ENCODE data around the gene CAMK1D.

The CAMK1D gene

DNA sequence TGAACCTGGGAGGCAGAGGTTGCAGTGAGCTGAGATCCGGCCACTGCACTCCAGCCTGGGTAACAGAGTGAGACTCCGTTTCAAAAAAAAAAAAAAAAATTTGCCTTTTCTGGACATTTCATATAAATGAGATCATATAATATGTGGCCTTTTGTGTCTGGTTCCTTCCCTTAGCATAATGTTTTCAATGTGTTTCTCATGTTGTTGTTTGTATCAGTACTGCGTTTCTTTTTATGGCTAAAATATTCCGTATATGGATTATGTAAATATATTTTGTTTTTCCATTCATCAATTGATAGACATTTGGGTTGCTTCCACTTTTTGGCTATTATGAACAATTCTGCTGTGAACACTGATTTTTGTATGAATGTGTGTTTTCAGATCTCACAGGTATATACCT is 394.6 kb downstream of the CAMK1D start:
- no peak overlapping the region for H2AFZ ChIP-seq (ENCODE audit: low read depth, low read length)
- H3K79me2 ChIP-seq (ENCODE audit: insufficient read depth, low read length), result no peaks in the 10 kb centered on the region
- H3K4me1 ChIP-seq (ENCODE audit: insufficient read depth, low read length), result no peaks in the 10 kb centered on the region
- DNase-seq (no peak), ATAC-seq (ENCODE audit: insufficient read depth, low read depth) (no peak)
- H3K4me2 ChIP-seq (ENCODE audit: insufficient read depth, low read length), result no peak overlapping the region
- H3K27me3 ChIP-seq (ENCODE audit: insufficient read depth, low read length, poor library complexity), result no peaks in the 10 kb centered on the region
- TF ChIP-seq, protein P1, sequence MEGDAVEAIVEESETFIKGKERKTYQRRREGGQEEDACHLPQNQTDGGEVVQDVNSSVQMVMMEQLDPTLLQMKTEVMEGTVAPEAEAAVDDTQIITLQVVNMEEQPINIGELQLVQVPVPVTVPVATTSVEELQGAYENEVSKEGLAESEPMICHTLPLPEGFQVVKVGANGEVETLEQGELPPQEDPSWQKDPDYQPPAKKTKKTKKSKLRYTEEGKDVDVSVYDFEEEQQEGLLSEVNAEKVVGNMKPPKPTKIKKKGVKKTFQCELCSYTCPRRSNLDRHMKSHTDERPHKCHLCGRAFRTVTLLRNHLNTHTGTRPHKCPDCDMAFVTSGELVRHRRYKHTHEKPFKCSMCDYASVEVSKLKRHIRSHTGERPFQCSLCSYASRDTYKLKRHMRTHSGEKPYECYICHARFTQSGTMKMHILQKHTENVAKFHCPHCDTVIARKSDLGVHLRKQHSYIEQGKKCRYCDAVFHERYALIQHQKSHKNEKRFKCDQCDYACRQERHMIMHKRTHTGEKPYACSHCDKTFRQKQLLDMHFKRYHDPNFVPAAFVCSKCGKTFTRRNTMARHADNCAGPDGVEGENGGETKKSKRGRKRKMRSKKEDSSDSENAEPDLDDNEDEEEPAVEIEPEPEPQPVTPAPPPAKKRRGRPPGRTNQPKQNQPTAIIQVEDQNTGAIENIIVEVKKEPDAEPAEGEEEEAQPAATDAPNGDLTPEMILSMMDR (IDR thresholded peaks at IDR 0.05; ENCODE audit: borderline replicate concordance, extremely low read depth, low read length, poor library complexity, severe bottlenecking), result no peak
- no peak for TF ChIP-seq EZH2 (IDR thresholded peaks at IDR 0.05; ENCODE audit: borderline replicate concordance, low read depth, low read length, severe bottlenecking)
- no peak overlapping the region for H3K4me3 ChIP-seq (ENCODE audit: low read depth in 1 of 2, low read length in 2 of 2)
- H3K27ac ChIP-seq (ENCODE audit: low read length), result no peak overlapping the region
- H4K20me1 ChIP-seq (ENCODE audit: insufficient read depth, low read length), result 0 out of 2 replicates have a peak, but pooled peaks cover 3% of the 10 kb centered on the region
- no peaks in the 10 kb centered on the region for H3K36me3 ChIP-seq (ENCODE audit: insufficient read depth, low read length)
- H3K9me3 ChIP-seq (ENCODE audit: insufficient read depth, low read length, severe bottlenecking), result no peaks in the 10 kb centered on the region
- no peak overlapping the region for H3K9ac ChIP-seq (ENCODE audit: low read depth, low read length)

DNA sequence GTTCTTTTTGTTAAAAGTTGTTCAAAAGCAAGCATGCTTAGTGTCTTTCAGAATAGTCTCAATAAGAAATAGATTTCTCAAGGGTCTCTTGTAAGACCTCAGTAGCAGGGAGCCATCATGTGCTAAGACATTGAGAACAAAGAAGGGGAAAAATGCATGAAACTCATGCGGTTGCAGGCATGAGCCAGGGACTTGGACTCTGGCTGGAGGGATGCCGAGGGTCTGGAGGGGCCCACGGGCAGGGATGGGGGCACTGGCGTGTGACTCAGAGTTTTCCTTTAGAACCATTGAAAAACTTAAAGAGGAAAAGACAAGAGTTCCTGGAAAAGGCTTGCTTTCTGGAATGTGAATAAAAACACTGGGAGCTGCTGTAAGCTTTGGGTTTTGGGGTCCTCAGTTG is 398.8 kb downstream of the CAMK1D start:
- DNase-seq (no peak), ATAC-seq (ENCODE audit: insufficient read depth, low read depth) (no peak)
- no peaks in the 10 kb centered on the region for H3K27me3 ChIP-seq (ENCODE audit: insufficient read depth, low read length, poor library complexity)
- no peak overlapping the region for H3K4me3 ChIP-seq (ENCODE audit: low read depth in 1 of 2, low read length in 2 of 2)
- H3K4me2 ChIP-seq (ENCODE audit: insufficient read depth, low read length), result no peak overlapping the region
- H3K27ac ChIP-seq (ENCODE audit: low read length), result no peak overlapping the region
- TF ChIP-seq, protein P1 (IDR thresholded peaks at IDR 0.05; ENCODE audit: borderline replicate concordance, extremely low read depth, low read length, poor library complexity, severe bottlenecking), result no peak
- TF ChIP-seq EZH2 (IDR thresholded peaks at IDR 0.05; ENCODE audit: borderline replicate concordance, low read depth, low read length, severe bottlenecking), result no peak
- no peak overlapping the region for H3K9ac ChIP-seq (ENCODE audit: low read depth, low read length)
- no peaks in the 10 kb centered on the region for H3K36me3 ChIP-seq (ENCODE audit: insufficient read depth, low read length)
- H3K9me3 ChIP-seq (ENCODE audit: insufficient read depth, low read length, severe bottlenecking), result no peaks in the 10 kb centered on the region
- H3K79me2 ChIP-seq (ENCODE audit: insufficient read depth, low read length), result no peaks in the 10 kb centered on the region
- 0 out of 2 replicates have a peak, but pooled peaks cover 3% of the 10 kb centered on the region for H4K20me1 ChIP-seq (ENCODE audit: insufficient read depth, low read length)
- no peaks in the 10 kb centered on the region for H3K4me1 ChIP-seq (ENCODE audit: insufficient read depth, low read length)
- no peak overlapping the region for H2AFZ ChIP-seq (ENCODE audit: low read depth, low read length)

- H3K4me1 ChIP-seq (ENCODE audit: insufficient read depth, low read length), result no peaks in the 10 kb centered on the region
- H3K9ac ChIP-seq (ENCODE audit: low read depth, low read length), result no peak overlapping the region
- no peak for TF ChIP-seq EZH2 (IDR thresholded peaks at IDR 0.05; ENCODE audit: borderline replicate concordance, low read depth, low read length, severe bottlenecking)
- ATAC-seq (ENCODE audit: insufficient read depth, low read depth), result no peak
- no peak overlapping the region for H3K4me2 ChIP-seq (ENCODE audit: insufficient read depth, low read length)
- 0 out of 2 replicates have a peak, but pooled peaks cover 3% of the 10 kb centered on the region for H4K20me1 ChIP-seq (ENCODE audit: insufficient read depth, low read length)
- no peaks in the 10 kb centered on the region for H3K9me3 ChIP-seq (ENCODE audit: insufficient read depth, low read length, severe bottlenecking)
- DNase-seq, result no peak
- H3K79me2 ChIP-seq (ENCODE audit: insufficient read depth, low read length), result no peaks in the 10 kb centered on the region
- no peak overlapping the region for H3K4me3 ChIP-seq (ENCODE audit: low read depth in 1 of 2, low read length in 2 of 2)
- no peak overlapping the region for H2AFZ ChIP-seq (ENCODE audit: low read depth, low read length)
- no peak overlapping the region for H3K27ac ChIP-seq (ENCODE audit: low read length)
- H3K27me3 ChIP-seq (ENCODE audit: insufficient read depth, low read length, poor library complexity), result no peaks in the 10 kb centered on the region
- no peaks in the 10 kb centered on the region for H3K36me3 ChIP-seq (ENCODE audit: insufficient read depth, low read length)
Observed at GRCh38 chr10:12749760-12750478, 400.6 kb downstream of the CAMK1D start.

DNA sequence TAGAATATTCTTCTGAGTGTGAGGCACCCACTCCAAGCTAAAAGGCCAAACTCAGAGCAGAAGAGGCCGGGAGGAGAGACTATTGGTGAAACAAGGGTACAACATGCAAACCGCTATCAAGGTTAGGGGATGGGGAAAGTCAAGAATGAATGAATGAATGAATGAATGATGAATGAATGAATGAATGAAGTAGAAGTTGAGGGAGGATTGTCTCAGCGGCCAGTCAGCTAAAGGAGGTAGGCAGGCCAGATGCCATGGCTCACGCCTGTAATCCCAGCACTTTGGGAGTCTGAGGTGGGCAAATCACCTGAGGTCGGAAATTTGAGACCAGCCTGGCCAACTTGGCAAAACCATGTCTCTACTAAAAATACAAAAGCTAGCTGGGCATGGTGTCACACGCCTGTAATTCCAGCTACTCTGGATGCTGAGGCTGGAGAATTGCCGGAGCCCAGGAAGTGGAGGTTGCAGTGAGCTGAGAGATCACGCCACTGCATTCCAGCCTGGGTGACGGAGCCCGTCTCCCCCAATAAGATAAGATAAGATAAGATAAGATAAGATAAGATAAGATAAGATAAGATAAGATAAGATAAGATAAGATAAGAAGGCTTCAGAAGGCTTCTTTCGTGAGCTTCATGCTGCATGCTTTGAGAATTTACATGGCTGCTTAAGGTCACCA is 401.3 kb downstream of the CAMK1D start:
- H3K4me2 ChIP-seq (ENCODE audit: insufficient read depth, low read length), result no peak overlapping the region
- DNase-seq (no peak), ATAC-seq (ENCODE audit: insufficient read depth, low read depth) (no peak)
- TF ChIP-seq EZH2 (IDR thresholded peaks at IDR 0.05; ENCODE audit: borderline replicate concordance, low read depth, low read length, severe bottlenecking), result no peak
- TF ChIP-seq, protein P1 (IDR thresholded peaks at IDR 0.05; ENCODE audit: borderline replicate concordance, extremely low read depth, low read length, poor library complexity, severe bottlenecking), result no peak
- no peak overlapping the region for H3K9ac ChIP-seq (ENCODE audit: low read depth, low read length)
- no peak overlapping the region for H2AFZ ChIP-seq (ENCODE audit: low read depth, low read length)
- 0 out of 2 replicates have a peak, but pooled peaks cover 3% of the 10 kb centered on the region for H4K20me1 ChIP-seq (ENCODE audit: insufficient read depth, low read length)
- no peaks in the 10 kb centered on the region for H3K27me3 ChIP-seq (ENCODE audit: insufficient read depth, low read length, poor library complexity)
- H3K27ac ChIP-seq (ENCODE audit: low read length), result no peak overlapping the region
- H3K9me3 ChIP-seq (ENCODE audit: insufficient read depth, low read length, severe bottlenecking), result no peaks in the 10 kb centered on the region
- H3K79me2 ChIP-seq (ENCODE audit: insufficient read depth, low read length), result no peaks in the 10 kb centered on the region
- H3K36me3 ChIP-seq (ENCODE audit: insufficient read depth, low read length), result no peaks in the 10 kb centered on the region
- no peaks in the 10 kb centered on the region for H3K4me1 ChIP-seq (ENCODE audit: insufficient read depth, low read length)
- H3K4me3 ChIP-seq (ENCODE audit: low read depth in 1 of 2, low read length in 2 of 2), result no peak overlapping the region

Measured in DND-41 (cell line).